Breast epithelium (tissue), 4 donors: Measurements from ENCODE around the gene CEP170. TPM values are rescaled to one million over a fixed set of nuclear protein-coding genes. Genes with fewer than 3 reads are reported as not detected.
A peak's percentile ranks its signal among the peaks of the same experiment; 100 is the strongest.

Source experiments
- DNase-seq, 2 donors: peaks; one replicate each; pipeline ENCODE4 v3.0.0-alpha.2; 2019; ENCODE audit warnings: low spot score in 2 of 2
- H3K27ac ChIP-seq, 2 donors: fragments of 200-600 bp; sonication (generic) in 1 of 2; one replicate each; pipeline ENCODE4 v1.5.1; 2016 to 2019; ENCODE audit warnings: mild to moderate bottlenecking in 1 of 2
- H3K27me3 ChIP-seq, 2 donors: fragments of 200-600 bp; sonication (generic) in 1 of 2; one replicate each; pipeline versions ENCODE4 v1.5.1 to v1.6.0; 2017 to 2019; ENCODE audit warnings: control low read depth in 1 of 2, mild to moderate bottlenecking in 1 of 2
- H3K36me3 ChIP-seq: fragments of 200-600 bp; one replicate; pipeline ENCODE4 v1.5.1; 2019
- H3K4me1 ChIP-seq, 2 donors: fragments of 200-600 bp; sonication (generic); one replicate each; pipeline ENCODE4 v1.5.1; 2016 to 2019; ENCODE audit warnings: control low read depth in 1 of 2
- H3K4me3 ChIP-seq, 3 donors: fragments of 200-600 bp; sonication (generic); 1 replicate in 2 of 3; 2 replicates in 1 of 3; pipeline ENCODE4 v1.5.1; 2016 to 2019; ENCODE audit warnings: mild to moderate bottlenecking in 3 of 3, moderate library complexity in 2 of 3
- H3K9me3 ChIP-seq, 2 donors: fragments of 200-600 bp; sonication (generic) in 1 of 2; one replicate each; pipeline ENCODE4 v1.5.1; 2016 to 2019; ENCODE audit warnings: control low read depth in 1 of 2
- CTCF ChIP-seq, 3 donors: fragments of 450-650 bp; IDR thresholded peaks; one replicate each; pipeline ENCODE4 v1.5.1; 2016 to 2017; ENCODE audit warnings: antibody characterized with exemption in 3 of 3, mild to moderate bottlenecking in 3 of 3, moderate library complexity in 3 of 3
- POLR2A ChIP-seq: fragments of 450-650 bp; IDR thresholded peaks from one replicate; pipeline ENCODE4 v1.6.1; 2016; ENCODE audit warnings: antibody characterized with exemption, mild to moderate bottlenecking, moderate library complexity
- POLR2AphosphoS5 ChIP-seq, 3 donors: sonication (generic); formaldehyde crosslinking; IDR thresholded peaks; one replicate each; pipeline ENCODE4 v1.6.1; 2017; ENCODE audit warnings: antibody characterized with exemption in 3 of 3
- intact Hi-C: fragments of 100-400 bp; cut with DNase I; formaldehyde crosslinking; loops from one replicate; pipeline ENCODE4 v1.15.1; 2023; ENCODE audit warnings: low total_unique reads
- total RNA-seq, 3 donors: library from RNA; depleted of rRNA; stranded (reverse); fragments of >200 nt; gene quantifications; one replicate each; pipeline ENCODE4 v1.1.0, GENCODE V29; 2016

Gene CEP170
- total RNA-seq, 3 donors from 2014 or later: 37.4 to 54.2 (median 47.4) TPM

- intact Hi-C loops: no loop called here
- Histone ChIP-seq H3K4me1 (peaks cover 0 to 4% of the 10 kb centered on the region in 2 donors), H3K4me3 (peak within 1 kb of the TSS; percentile 90 to 93 (median 91)), H3K36me3 (no peaks in the 10 kb centered on the region), H3K27me3 (no peaks in the 10 kb centered on the region), H3K9me3 (no peaks in the 10 kb centered on the region), H3K27ac (peak within 1 kb of the TSS; percentile 90 to 93)
- TF ChIP-seq POLR2AphosphoS5 (IDR thresholded peaks at IDR 0.05): peak; percentile 68 to 74 (median 68)
- peak; percentile 78 for TF ChIP-seq POLR2A
- TF ChIP-seq CTCF (IDR thresholded peaks at IDR 0.05): no peak
- DNase-seq: peak; percentile 95 to 98
Observed at GRCh38 chr1:243255791-243256512, 871 bp upstream of the CEP170 start, which contains the start of gene SDCCAG8. TSS of gene SDCCAG8 (plus strand) at chr1:243256041. CDS start at chr1:243256174, 133 bp downstream.

GRCh38 chr1:243254233-243254926 is 701 bp downstream of the CEP170 start:
- peak; percentile 33 to 55 for DNase-seq
- Histone ChIP-seq H3K4me1 (peaks cover 0 to 4% of the 10 kb centered on the region in 2 donors), H3K27me3 (no peaks in the 10 kb centered on the region), H3K9me3 (no peaks in the 10 kb centered on the region), H3K36me3 (no peaks in the 10 kb centered on the region), H3K27ac (peak overlapping the region; percentile 90 to 93), H3K4me3 (peak overlapping the region; percentile 90 to 93 (median 91))
- intact Hi-C loops: no loop called here
- TF ChIP-seq POLR2A: no peak
- peak in 2 of 3 donors; percentile 19 to 29 for TF ChIP-seq POLR2AphosphoS5 (IDR thresholded peaks at IDR 0.05)

- TF ChIP-seq POLR2A (no peak), POLR2AphosphoS5 (IDR thresholded peaks at IDR 0.05) (no peak), CTCF (IDR thresholded peaks at IDR 0.05) (no peak)
- intact Hi-C loops: no loop called here
- H3K36me3 ChIP-seq: no peaks in the 10 kb centered on the region
- peaks cover 0 to 4% of the 10 kb centered on the region in 2 donors for H3K4me1 ChIP-seq
- peak overlapping the region; percentile 90 to 93 for H3K27ac ChIP-seq
- no peaks in the 10 kb centered on the region for H3K27me3 ChIP-seq
- no peaks in the 10 kb centered on the region for H3K9me3 ChIP-seq
- peak overlapping the region; percentile 90 to 93 (median 91) for H3K4me3 ChIP-seq
- no peak for DNase-seq
Observed at GRCh38 chr1:243253926-243254232, 1.2 kb downstream of the CEP170 start.

- no peaks in the 10 kb centered on the region for H3K9me3 ChIP-seq
- peak overlapping the region; percentile 90 to 93 for H3K27ac ChIP-seq
- no peaks in the 10 kb centered on the region for H3K27me3 ChIP-seq
- peak overlapping the region; percentile 90 to 93 (median 91) for H3K4me3 ChIP-seq
- TF ChIP-seq POLR2A: no peak
- no peak for TF ChIP-seq CTCF (IDR thresholded peaks at IDR 0.05)
- no peak for TF ChIP-seq POLR2AphosphoS5 (IDR thresholded peaks at IDR 0.05)
- no peaks in the 10 kb centered on the region for H3K36me3 ChIP-seq
- intact Hi-C loops: no loop called here
- H3K4me1 ChIP-seq: peaks cover 0 to 4% of the 10 kb centered on the region in 2 donors
- no peak for DNase-seq
Observed at GRCh38 chr1:243253211-243253925, 1.7 kb downstream of the CEP170 start.

GRCh38 chr1:243251539-243251938 is 3.5 kb downstream of the CEP170 start:
- no peak overlapping the region for H3K4me3 ChIP-seq
- H3K4me1 ChIP-seq: peaks cover 0 to 4% of the 10 kb centered on the region in 2 donors
- intact Hi-C loops: no loop called here
- H3K9me3 ChIP-seq: no peaks in the 10 kb centered on the region
- H3K27ac ChIP-seq: no peak overlapping the region
- H3K36me3 ChIP-seq: no peaks in the 10 kb centered on the region
- DNase-seq: no peak
- TF ChIP-seq CTCF (IDR thresholded peaks at IDR 0.05): no peak
- TF ChIP-seq POLR2AphosphoS5 (IDR thresholded peaks at IDR 0.05): no peak
- TF ChIP-seq POLR2A: no peak
- no peaks in the 10 kb centered on the region for H3K27me3 ChIP-seq
